G401.6 (cell line): ENCODE results near the gene UST.
"Not testable (repeated sequence)": the region's sequence is repeated elsewhere in the genome, so short reads cannot be mapped to it uniquely, and the experiment has no call there.

Experiments
- FAIRE-seq: peaks from 2 replicates; lab custom pipeline; 2012; peaks lifted over from hg19 to GRCh38; lab: Jason Lieb, UNC

Gene UST

DNA sequence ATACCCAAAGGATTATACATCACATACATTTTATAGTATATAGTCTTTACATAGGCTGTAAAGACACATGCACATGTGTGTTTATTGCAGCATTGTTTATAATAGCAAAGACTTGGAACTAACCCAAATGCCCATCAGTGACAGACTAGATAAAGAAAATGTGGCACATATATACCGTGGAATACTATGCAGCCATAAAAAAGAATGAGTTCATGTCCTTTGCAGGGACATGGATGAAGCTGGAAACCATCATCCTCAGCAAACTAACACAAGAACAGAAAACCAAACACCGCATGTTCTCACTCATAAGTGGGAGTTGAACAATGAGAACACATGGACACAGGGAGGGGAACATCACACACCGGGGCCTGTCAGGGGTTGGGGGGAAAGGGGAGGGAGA is 231.5 kb downstream of the UST start:
- not testable (repeated sequence) for FAIRE-seq

DNA sequence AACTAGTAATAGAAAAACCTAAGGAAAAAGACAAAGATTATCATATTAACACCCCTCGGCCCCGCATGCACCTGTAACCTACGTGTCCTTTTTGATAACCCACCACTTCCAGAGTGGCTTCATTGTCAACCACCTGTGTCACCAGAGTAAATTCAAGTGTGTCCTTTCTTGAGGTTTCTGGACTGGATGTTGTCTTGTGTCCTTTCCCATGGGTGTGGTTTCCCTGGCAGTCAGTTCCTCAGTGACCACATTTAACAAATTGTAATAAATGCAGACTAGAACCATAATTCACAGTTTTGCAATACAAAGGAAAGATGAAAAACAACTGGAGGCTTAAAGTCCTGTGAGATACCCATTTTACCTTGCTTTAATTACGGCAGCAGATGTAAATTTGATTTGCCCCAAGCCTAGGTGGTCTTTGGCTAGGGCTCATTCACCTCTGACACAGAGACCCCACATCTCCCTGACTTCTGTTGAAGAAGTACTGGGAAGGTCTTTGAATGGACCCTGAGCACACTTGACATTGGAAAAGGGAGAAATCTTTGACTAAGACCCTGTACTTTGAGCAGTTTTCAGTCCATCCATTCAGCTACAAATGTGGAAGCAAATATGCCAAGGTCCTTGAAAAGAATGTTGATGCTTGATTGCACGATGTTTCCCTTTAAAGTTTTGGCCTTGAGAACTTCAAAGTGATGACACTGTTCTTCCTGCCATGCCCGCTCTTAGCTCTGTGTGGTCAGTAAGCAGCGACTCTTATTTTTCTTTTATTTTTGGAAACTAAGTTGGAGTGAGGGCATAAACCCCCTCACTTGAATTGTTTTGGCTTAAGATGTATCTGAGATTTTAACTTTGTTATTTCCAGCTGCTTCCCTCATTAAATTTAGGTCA is 232.4 kb downstream of the UST start:
- no peak for FAIRE-seq

DNA sequence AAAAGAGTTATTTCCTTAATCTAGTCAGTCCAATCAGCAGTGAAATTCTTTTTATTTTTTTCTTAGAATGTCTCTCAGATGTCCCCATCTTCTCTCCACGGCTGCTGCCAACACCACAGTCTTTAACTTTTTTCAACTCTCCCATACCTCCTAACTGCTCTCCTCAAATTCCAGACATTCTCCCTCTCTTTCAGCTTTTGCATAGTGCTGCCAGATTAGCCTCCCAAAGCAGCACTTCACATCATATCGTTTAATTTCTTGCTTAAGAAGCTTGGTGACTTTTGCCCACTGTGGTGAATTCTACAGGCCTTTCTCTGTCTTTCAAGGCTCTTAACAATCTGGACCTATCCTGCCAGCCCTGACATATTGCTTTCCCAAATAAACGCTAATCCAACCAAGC is 233.4 kb downstream of the UST start:
- FAIRE-seq: no peak

DNA sequence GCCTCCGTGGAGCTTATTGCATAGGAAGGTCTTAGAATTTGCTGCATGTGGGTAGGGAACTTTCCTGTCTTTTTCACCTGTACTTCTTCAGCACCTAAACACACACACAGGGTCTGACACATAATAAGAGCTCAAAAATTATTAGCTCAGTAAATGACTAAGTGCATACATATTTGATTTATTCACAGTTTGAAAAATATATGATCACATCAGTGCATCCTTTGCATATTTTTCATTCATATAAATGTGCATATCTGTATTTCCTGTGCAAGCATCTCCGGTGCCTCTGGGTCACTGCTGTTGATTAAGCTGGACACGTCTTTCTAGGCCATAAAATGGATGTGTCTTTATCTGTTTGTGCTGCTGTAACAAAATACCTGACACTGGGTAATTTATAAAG is 234.7 kb downstream of the UST start:
- no peak for FAIRE-seq

DNA sequence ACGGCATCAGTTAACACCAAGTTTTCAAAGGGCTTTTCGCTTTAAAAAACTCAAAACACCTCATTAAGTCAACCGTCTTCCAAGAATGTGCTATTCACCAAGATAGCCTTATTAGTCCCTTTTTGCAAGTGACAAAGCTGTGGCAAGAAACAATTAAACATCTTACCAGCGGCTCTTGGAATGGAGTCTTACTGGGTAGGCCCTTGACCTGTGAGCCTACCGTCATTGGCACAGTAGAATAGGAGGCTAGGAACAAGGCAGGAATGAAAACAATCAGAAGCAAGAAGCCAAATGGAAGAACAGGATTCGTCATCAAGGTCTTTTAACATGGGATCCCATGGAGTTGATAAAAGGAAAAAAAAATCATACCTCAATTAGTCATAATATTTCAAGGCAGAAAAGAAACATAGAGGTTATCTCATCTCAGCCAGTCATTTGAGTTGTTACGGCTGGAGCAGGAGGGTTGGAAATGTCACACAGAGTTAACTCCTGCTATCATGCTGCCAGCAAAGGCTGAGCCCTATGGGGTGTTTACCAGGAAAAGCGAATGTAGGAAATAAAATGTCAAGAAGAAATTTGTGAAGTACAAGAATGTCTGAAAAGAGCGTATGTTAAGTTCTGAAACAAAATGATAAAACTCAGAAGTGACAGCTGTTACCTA is 236.4 kb downstream of the UST start:
- FAIRE-seq: no peak

DNA sequence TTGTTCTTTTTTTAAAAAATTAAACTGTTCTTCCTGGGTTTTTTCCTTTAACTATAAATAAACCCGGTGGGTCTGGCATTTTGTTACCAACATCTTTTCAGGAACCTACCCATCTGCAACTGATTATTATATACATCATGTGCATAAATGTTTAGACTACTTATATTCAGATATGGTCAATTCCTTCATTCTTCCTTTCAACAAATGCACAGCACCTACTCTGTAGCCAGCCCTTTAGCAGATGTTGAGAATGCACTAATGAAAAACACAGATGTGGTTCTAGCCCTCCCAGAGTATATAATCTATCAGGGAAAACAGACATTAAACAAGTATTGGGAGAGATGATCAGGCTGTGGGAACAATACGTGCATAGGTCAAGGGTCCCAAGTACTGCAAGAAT is 237.1 kb downstream of the UST start:
- no peak for FAIRE-seq

DNA sequence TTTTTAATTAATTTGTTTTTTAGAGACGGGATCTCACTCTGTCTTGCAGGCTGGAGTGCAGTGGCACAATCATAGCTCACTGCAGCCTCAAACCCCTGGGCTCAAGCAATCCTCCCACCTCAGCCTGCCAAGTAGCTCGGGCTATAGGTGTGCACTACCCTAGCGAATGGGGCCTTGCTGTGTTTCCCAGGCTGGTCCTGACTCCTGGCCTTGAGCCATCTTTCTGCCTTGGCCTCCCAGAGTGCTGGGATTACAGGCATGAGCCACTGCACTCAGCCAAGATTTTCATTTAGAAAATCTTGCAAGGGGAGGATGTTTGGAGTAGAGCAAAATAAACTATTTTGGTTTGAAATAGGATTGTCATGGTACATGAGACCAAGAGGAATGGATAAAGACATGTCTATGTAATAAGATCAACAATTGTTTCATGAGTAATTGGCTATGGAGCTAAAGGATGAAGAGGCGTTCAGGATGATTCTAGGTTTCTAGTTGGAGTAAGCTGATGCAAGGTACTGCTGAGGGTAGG is 237.8 kb downstream of the UST start:
- no peak for FAIRE-seq

DNA sequence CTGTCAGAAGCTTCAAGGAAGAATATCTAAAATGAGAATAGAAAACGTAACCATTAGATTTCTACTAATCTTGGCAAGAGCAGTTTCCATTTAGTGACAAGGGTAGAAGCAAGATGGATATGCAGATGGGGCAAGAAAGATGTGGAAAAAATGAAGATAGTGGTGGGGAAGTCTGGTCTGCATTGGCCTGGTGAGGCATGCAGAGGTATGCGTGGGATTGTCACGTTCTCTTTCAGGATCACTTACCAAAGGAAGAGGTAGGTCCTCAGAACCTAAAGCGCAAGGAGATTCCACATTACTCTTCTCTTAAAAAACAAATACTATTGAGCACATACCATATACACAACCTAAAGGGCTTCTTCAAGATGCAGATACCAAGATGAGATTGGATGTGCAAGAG is 238.7 kb downstream of the UST start:
- FAIRE-seq: no peak

DNA sequence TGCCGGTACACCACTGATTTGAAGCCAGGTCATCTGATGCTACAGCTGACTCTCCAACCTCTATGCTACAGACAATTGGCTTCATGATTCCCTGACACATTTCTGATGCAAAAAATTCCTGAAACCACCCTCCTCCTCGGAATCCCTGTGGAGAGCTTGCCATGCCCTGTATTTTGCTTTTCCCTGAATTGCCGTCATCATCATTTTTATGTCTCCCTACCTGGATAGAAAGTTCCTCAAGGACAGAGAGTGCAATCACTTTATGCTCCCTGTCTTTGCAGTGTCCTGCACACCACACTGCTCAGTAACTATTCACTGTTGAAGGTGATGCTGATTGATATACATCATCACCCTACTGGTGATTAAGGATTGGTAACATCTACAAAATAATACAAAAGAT is 239.8 kb downstream of the UST start:
- FAIRE-seq: no peak

DNA sequence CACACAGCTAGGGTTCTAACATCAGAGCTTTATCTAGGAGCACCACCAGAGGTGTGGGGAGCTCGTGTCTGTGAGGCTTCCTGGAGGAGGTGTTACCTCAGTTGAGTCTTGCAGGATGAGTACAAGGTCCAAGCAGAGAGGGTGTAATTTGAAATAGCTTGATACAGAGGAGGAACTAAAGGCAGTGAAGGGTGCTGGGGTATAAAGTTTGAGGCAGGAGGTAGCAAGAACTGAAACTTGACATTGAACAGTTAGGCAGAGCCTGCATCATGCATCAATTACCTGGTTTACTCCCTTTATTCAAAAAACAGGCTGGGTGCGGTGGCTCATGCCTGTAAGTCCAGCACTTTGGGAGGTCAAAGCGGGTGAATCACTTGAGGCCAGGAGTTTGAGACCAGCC is 241.2 kb downstream of the UST start:
- no peak for FAIRE-seq

DNA sequence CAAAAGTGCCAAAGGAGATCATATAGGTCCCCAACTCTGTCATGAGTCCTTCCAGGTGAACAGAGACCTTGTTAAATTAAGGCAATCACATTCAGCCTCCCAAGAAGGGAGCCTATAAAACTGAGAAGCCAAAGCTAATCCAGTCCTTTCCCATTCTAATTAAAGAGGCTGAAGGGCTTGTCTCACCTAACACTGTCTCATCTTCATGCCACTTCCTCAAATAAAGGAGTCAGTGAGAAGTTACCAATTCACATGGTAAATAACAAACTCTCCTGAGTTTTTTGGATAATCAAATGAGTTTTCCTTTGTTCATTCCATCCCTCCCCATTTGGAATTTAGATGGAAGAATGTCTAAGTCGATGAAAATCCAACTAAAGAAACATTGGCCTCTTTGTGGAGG is 242.8 kb downstream of the UST start:
- no peak for FAIRE-seq

DNA sequence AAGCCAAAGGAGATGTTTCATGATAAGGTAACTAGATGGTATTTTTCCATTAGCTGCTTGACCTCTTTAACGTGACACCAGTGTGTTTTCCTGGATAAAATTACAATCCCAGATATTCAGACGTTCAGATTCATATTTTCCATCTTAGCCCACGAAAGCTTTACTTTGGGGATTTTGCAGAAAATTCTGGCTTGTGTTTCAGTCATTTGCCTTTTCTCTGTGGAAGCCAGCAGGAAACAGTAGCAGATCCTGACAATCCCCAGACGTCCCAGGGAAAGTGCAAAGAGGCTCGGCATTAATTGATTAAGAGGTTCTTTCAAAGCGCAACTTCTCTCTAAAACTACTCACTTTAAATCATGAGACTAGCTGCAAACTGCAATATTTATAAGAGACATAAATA is 243.6 kb downstream of the UST start:
- no peak for FAIRE-seq

DNA sequence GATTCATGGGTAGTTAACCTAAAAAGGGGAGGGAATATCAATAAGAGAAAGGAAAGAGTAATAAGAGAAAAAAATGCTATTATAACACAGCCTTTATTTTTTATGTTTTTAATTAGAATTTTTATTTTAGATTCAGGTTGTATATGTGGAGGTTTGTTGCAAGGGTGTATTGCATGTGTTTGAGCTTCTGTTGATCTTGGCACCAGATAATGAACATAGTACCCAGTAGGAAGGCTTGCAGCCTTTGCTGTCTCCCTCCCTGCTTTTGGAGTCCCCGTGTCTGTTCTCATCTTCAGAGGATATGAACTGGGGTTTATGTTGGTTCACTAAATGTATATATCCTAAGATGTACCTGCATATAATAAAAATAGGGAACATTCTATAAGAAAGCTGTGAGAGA is 250.0 kb downstream of the UST start:
- FAIRE-seq: no peak

DNA sequence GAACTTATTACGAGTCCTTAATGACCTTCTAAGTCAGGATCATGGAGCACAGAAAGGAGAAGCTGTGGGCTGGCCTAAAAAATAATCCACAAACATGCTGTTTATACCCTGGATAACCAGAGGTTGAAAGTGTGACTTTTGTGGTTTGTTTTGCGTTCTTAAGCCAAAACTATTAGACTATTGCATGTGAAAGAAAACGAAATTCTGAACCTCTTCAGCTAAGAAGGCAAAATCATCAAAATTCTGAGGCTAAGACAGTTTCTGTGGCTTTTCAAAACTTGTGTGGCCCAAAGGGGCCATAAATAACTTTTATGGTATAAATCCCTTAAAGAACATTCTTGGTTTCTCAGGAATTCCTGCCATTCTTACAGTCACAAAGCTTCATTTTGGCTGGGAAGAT is 251.0 kb downstream of the UST start:
- no peak for FAIRE-seq

DNA sequence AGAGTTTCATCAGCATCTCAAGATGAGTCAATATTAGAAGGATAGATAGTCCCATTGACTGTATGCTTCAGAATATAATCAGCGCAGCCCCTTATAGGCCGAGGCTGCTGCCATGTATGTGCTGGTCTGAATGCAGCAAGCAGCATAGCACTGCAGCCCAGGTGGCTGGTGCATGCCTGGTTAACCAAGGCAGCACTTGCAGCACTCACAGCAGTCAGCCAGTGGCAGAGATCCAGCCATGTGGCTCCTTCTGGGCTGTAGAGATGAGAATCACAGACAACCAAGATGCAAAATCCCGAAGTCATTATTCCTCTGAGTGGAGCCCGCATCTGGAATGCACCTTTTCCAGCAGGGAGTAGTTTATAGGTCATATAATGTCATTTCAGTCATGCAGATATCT is 251.9 kb downstream of the UST start:
- FAIRE-seq: no peak

DNA sequence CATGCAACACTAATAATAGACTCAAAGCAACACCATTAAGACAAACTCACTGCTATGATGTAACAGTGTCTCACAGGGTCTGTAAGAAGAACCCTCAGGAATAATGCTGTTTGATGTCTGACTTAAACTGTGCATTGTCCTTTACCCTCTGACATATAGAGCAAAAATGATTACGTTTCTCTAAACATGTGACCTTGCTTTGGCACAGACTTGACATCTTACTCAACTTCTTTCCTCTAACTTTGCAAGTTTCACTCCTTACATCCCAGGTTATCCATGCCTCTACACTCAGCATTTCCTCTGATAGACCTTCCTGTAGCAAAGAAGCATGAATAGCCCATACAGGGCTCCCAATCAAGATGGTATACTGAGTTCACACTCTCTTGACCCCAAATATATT is 252.7 kb downstream of the UST start:
- no peak for FAIRE-seq

DNA sequence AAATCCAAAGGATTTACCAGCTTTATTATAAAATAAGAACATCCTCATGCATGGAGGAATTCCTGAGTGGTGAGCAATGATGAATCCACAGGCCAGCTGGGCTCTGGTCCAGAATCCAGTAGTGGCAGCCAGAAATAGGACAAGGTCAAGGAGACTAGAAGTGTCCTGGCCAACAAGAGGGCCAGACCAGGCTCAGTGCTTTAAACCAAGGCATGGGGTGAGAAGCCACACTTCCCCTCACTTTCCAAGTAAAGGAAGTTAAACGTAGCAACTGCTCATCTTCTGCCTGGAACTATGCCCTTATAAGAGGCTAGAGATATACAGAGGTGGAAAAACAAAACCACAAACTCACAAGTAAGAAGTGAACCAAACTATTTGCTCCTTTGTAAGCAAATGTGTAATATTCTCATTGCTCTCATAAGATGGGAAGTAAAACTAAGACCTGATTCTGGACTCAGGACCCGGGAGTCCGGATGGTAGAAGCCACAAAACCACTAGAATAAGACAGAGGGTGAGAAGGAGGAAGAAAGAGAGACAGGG is 253.2 kb downstream of the UST start:
- no peak for FAIRE-seq

DNA sequence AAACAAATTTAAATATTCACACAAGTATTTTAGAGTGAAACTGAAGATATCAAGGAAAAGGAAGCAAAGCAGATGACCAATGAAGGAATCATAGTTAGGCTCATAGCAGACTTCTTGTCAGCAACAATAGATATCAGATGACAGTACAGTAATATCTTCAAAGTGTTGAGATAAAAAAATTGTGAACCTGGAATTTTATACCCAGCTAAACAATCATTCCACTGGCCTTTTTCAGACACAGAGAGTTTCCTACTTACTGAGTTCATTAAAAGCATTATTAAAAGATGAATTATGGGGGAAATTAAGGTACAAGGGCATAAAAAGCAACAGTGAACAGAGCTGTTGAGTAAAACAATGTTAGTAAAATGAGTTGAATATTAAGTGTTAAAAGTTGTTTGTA is 254.6 kb downstream of the UST start:
- FAIRE-seq: no peak

DNA sequence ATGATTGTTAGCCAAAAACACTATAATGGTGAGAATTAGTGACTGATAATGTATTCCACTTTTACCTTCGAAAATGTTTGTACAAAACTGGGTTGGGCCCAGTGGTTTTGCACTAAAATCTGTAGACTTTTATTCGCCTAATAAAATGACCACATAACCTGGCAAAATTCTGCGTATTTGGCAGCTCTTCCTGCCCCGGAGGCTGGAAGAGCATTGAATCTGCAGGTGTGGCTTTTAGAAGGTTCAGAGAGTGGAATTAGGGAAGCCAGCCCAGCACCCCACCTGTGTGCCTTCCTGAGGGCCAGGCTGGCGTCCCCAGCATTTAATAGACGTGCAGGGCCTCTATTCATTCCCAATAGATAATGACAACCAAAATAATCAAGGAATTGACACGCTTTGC is 256.7 kb downstream of the UST start:
- FAIRE-seq: no peak

DNA sequence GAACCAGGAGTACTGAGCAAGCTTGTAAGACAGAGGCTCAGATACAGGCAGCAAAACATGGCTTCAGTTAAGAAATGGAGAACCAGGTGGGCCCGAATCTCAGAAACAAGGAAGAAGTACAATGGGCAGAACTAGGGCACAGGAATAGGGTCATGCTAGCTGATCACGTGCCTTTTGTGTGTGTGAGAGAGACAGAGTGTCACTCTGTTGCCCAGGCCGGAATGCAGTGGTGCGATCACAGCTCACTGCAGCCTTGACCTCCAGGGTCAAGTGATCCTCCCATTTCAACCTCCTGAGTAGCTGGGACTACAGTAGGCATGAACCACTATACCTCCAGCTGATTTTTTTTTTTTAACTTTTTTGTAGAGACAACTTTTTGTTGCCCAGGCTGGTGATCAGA is 257.8 kb downstream of the UST start:
- FAIRE-seq: no peak

DNA sequence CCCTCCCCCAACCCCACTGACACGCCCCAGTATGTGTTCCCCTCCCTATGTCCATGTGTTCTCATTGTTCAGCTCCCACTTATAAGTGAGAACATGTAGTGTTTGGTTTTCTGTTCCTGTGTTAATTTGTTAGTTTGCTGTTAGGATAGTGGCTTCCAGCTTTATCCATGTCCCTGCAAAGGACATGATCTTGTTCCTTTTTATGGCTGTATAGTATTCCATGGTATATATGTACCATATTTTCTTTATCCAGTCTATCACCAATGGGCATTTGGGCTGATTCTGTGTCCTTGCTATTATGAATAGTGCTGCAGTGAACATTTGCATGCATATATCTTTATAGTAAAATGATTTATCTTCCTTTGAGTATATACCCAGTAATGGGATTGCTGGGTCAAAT is 259.4 kb downstream of the UST start:
- not testable (repeated sequence) for FAIRE-seq

DNA sequence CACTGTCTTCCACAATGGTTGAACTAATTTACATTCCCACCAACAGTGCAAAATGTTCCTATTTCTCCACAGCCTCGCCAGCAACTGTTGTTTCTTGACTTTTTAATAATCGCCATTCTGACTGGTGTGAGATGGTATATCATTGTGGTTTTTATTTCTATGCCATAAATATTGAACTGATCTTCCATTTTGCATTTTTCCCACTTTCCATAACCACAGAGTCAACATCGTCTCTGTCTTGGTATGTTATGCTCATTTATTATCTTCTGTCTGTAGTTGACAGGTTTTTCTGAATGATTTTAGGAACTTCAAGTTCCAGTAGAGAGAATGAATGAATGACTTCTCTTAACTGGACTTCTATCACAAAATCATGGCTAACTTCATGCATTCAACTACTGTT is 259.8 kb downstream of the UST start:
- no peak for FAIRE-seq

DNA sequence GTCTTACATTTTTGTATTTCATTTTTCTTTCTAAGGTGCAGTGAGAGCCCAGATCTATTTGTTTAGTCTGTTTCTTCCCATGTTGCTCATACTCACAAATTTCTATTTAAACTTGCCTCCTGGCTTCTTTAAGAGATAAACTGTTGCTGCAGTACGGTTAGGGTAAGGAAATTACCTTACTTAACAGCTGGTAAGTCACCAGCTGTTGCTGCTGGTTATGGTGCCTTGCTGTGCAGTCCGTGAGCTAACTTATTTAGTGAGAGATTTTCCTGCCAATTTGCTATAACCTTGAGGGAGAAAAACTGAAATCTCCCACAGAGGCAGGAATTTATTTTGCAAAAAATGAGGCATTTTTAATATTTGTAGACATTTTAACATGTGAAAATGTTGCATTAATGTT is 261.0 kb downstream of the UST start:
- no peak for FAIRE-seq

DNA sequence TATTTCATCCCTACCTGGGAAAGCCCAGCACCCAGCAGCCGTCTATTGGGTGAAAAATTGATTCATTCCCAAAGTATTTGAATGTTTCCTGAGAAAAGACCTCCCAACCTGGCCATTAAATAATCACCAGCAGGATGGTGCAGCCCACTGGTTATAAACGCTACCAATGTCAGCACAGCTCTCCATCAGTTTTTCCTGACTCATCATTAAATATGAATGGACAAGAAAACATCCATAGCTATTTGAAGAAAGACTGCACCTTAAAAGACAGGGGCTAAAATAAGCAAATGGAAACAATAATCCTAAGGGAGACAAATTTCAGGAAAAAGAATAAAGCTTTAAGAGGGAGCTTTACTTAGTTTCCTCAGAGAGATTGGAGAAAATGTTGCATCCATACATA is 261.9 kb downstream of the UST start:
- no peak for FAIRE-seq
